HEK293 (cell line): ENCODE data around the gene DENND2C.

Source experiments
- CTCF ChIA-PET: fragments of 350-600 bp; formaldehyde crosslinking; extraction: SDS; loops from one replicate; lab custom pipeline; 2021; ENCODE audit warnings: antibody characterized with exemption; lab: Yijun Ruan, JAX
- POLR2A ChIA-PET: fragments of 300-600 bp; formaldehyde crosslinking; extraction: SDS; loops from one replicate; lab custom pipeline; 2020; ENCODE audit warnings: antibody characterized with exemption, inconsistent platforms; lab: Yijun Ruan, JAX
- H3K27ac ChIP-seq: fragments of 200-500 bp; sonication (Bioruptor generic); 2 replicates; pipeline ENCODE4 v1.5.1; 2014; ENCODE audit warnings: low read depth, low read length, control low read depth, inconsistent platforms; ENCODE audit errors: extremely low read depth
- H3K36me3 ChIP-seq, 2 experiments: fragments of 200-500 bp in 1 of 2; sonication (Bioruptor generic) in 1 of 2; 1 replicate in 1 of 2; 2 replicates in 1 of 2; pipeline ENCODE4 v1.5.1; 2014 to 2017; ENCODE audit warnings: inconsistent platforms in 2 of 2, low read length in 2 of 2; ENCODE audit not compliant: control insufficient read depth in 2 of 2, insufficient read depth in 1 of 2
- H3K4me1 ChIP-seq: fragments of 200-500 bp; sonication (Bioruptor generic); 2 replicates; pipeline ENCODE4 v1.5.1; 2014; ENCODE audit warnings: mild to moderate bottlenecking, low read length, inconsistent platforms; ENCODE audit not compliant: control insufficient read depth, insufficient read depth
- H3K4me3 ChIP-seq: 2 replicates; pipeline ENCODE4 v1.5.1; 2011; ENCODE audit warnings: low read depth, mild to moderate bottlenecking, control low read depth, low read length, moderate library complexity
- H3K9me3 ChIP-seq: fragments of 200-500 bp; sonication (Bioruptor generic); 2 replicates; pipeline ENCODE4 v1.5.1; 2014; ENCODE audit warnings: low read depth, low read length, inconsistent platforms; ENCODE audit not compliant: control insufficient read depth, insufficient read depth
- KLF8 ChIP-seq: fragments of 450-650 bp; formaldehyde crosslinking; IDR thresholded peaks from 2 replicates; pipeline ENCODE4 v1.5.1; 2016; ENCODE audit warnings: missing biosample characterization, missing genetic modification characterization
- KLF9 ChIP-seq: fragments of 450-650 bp; formaldehyde crosslinking; IDR thresholded peaks from 2 replicates; pipeline ENCODE4 v1.5.1; 2016; ENCODE audit warnings: missing biosample characterization, missing genetic modification characterization, low read depth
- SALL2 ChIP-seq: fragments of 450-650 bp; formaldehyde crosslinking; IDR thresholded peaks from 2 replicates; pipeline ENCODE4 v1.5.0; 2017; ENCODE audit warnings: missing biosample characterization, mild to moderate bottlenecking, missing genetic modification characterization, borderline replicate concordance
- ZNF10 ChIP-seq: fragments of 450-650 bp; formaldehyde crosslinking; IDR thresholded peaks from 2 replicates; pipeline ENCODE4 v1.5.1; 2017; ENCODE audit warnings: missing biosample characterization, missing genetic modification characterization
- ZNF174 ChIP-seq: fragments of 450-650 bp; formaldehyde crosslinking; IDR thresholded peaks from 2 replicates; pipeline ENCODE4 v1.5.0; 2017; ENCODE audit warnings: missing biosample characterization, mild to moderate bottlenecking, missing genetic modification characterization
- ZNF18 ChIP-seq: fragments of 450-650 bp; formaldehyde crosslinking; IDR thresholded peaks from 2 replicates; pipeline ENCODE4 v1.5.1; 2016; ENCODE audit warnings: missing biosample characterization, missing genetic modification characterization
- ZNF184 ChIP-seq: fragments of 450-650 bp; IDR thresholded peaks from 2 replicates; pipeline ENCODE4 v1.5.1; 2018; ENCODE audit warnings: missing biosample characterization, mild to moderate bottlenecking, missing genetic modification characterization
- ZNF223 ChIP-seq: fragments of 450-650 bp; formaldehyde crosslinking; IDR thresholded peaks from 2 replicates; pipeline ENCODE4 v1.5.1; 2016; ENCODE audit warnings: missing biosample characterization, missing genetic modification characterization
- ZNF354C ChIP-seq: fragments of 450-650 bp; formaldehyde crosslinking; IDR thresholded peaks from 2 replicates; pipeline ENCODE4 v1.5.1; 2016; ENCODE audit warnings: missing biosample characterization, missing genetic modification characterization, low read depth, borderline replicate concordance
- ZNF391 ChIP-seq: fragments of 450-650 bp; formaldehyde crosslinking; IDR thresholded peaks from 2 replicates; pipeline ENCODE4 v1.5.1; 2016; ENCODE audit warnings: low read depth, missing biosample characterization, missing genetic modification characterization, borderline replicate concordance
- ZNF600 ChIP-seq: fragments of 450-650 bp; formaldehyde crosslinking; IDR thresholded peaks from 2 replicates; pipeline ENCODE4 v1.5.1; 2016; ENCODE audit warnings: missing biosample characterization, missing genetic modification characterization
- ZNF623 ChIP-seq: fragments of 450-650 bp; formaldehyde crosslinking; IDR thresholded peaks from 2 replicates; pipeline ENCODE4 v1.5.1; 2016; ENCODE audit warnings: missing biosample characterization, missing genetic modification characterization
- ZNF645 ChIP-seq: fragments of 450-650 bp; formaldehyde crosslinking; IDR thresholded peaks from 2 replicates; pipeline ENCODE4; 2016; ENCODE audit warnings: missing biosample characterization, missing genetic modification characterization
- ZNF768 ChIP-seq: fragments of 450-650 bp; formaldehyde crosslinking; IDR thresholded peaks from 2 replicates; pipeline ENCODE4 v1.5.1; 2018; ENCODE audit warnings: missing biosample characterization, mild to moderate bottlenecking, missing genetic modification characterization
- TF ChIP-seq, protein P1 (sequence below): fragments of 450-650 bp; formaldehyde crosslinking; IDR thresholded peaks from 2 replicates; pipeline ENCODE4 v1.5.1; 2017; ENCODE audit warnings: missing biosample characterization, missing genetic modification characterization
- TF ChIP-seq, protein P2 (sequence below): fragments of 450-650 bp; formaldehyde crosslinking; IDR thresholded peaks from 2 replicates; pipeline ENCODE4 v1.5.0; 2017; ENCODE audit warnings: missing biosample characterization, missing genetic modification characterization, borderline replicate concordance
- TF ChIP-seq, protein P3 (sequence below): fragments of 450-650 bp; formaldehyde crosslinking; optimal IDR thresholded peaks from 2 replicates; pipeline ENCODE3; 2016; ENCODE audit warnings: missing biosample characterization, mild to moderate bottlenecking, missing genetic modification characterization

DENND2C gene

GRCh38 chr1:114688526-114688925 lies 18.7 kb upstream of the DENND2C start:
- no peak overlapping the region for H3K27ac ChIP-seq
- no peak overlapping the region for H3K4me3 ChIP-seq
- H3K9me3 ChIP-seq, result no peaks in the 10 kb centered on the region
- TF ChIP-seq, protein P1, sequence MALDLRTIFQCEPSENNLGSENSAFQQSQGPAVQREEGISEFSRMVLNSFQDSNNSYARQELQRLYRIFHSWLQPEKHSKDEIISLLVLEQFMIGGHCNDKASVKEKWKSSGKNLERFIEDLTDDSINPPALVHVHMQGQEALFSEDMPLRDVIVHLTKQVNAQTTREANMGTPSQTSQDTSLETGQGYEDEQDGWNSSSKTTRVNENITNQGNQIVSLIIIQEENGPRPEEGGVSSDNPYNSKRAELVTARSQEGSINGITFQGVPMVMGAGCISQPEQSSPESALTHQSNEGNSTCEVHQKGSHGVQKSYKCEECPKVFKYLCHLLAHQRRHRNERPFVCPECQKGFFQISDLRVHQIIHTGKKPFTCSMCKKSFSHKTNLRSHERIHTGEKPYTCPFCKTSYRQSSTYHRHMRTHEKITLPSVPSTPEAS (tag by site-specific recombination), result no peak
- TF ChIP-seq ZNF18 (tag by site-specific recombination), result no peak
- no peak for TF ChIP-seq ZNF184 (tag by site-specific recombination)
- TF ChIP-seq, protein P2, sequence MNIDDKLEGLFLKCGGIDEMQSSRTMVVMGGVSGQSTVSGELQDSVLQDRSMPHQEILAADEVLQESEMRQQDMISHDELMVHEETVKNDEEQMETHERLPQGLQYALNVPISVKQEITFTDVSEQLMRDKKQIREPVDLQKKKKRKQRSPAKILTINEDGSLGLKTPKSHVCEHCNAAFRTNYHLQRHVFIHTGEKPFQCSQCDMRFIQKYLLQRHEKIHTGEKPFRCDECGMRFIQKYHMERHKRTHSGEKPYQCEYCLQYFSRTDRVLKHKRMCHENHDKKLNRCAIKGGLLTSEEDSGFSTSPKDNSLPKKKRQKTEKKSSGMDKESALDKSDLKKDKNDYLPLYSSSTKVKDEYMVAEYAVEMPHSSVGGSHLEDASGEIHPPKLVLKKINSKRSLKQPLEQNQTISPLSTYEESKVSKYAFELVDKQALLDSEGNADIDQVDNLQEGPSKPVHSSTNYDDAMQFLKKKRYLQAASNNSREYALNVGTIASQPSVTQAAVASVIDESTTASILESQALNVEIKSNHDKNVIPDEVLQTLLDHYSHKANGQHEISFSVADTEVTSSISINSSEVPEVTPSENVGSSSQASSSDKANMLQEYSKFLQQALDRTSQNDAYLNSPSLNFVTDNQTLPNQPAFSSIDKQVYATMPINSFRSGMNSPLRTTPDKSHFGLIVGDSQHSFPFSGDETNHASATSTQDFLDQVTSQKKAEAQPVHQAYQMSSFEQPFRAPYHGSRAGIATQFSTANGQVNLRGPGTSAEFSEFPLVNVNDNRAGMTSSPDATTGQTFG (tag by site-specific recombination), result no peak
- TF ChIP-seq, protein P3, sequence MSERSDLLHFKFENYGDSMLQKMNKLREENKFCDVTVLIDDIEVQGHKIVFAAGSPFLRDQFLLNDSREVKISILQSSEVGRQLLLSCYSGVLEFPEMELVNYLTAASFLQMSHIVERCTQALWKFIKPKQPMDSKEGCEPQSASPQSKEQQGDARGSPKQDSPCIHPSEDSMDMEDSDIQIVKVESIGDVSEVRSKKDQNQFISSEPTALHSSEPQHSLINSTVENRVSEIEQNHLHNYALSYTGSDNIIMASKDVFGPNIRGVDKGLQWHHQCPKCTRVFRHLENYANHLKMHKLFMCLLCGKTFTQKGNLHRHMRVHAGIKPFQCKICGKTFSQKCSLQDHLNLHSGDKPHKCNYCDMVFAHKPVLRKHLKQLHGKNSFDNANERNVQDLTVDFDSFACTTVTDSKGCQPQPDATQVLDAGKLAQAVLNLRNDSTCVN (tag by site-specific recombination), result no peak
- TF ChIP-seq KLF9, result no peak
- TF ChIP-seq SALL2 (tag by site-specific recombination), result no peak
- TF ChIP-seq ZNF354C, result no peak
- TF ChIP-seq ZNF600 (tag by site-specific recombination), result no peak
- TF ChIP-seq ZNF174 (tag by site-specific recombination), result no peak
- no peak for TF ChIP-seq ZNF391 (tag by site-specific recombination)
- TF ChIP-seq ZNF768, result no peak
- TF ChIP-seq ZNF223 (tag by site-specific recombination), result no peak
- TF ChIP-seq ZNF10, result no peak
- no peak for TF ChIP-seq ZNF645
- no peak for TF ChIP-seq ZNF623 (tag by site-specific recombination)
- ChIA-PET POLR2A (no interaction called here), CTCF (no interaction called here)
- no peaks in the 10 kb centered on the region for H3K36me3 ChIP-seq
- H3K4me1 ChIP-seq, result no peaks in the 10 kb centered on the region

GRCh38 chr1:114685851-114686250 lies 16.0 kb upstream of the DENND2C start:
- H3K4me3 ChIP-seq, result no peak overlapping the region
- CTCF ChIA-PET, result no interaction called here
- H3K9me3 ChIP-seq, result no peaks in the 10 kb centered on the region
- TF ChIP-seq KLF8 (tag by site-specific recombination), result no peak
- no peaks in the 10 kb centered on the region for H3K4me1 ChIP-seq
- H3K36me3 ChIP-seq, result no peaks in the 10 kb centered on the region
- no peak overlapping the region for H3K27ac ChIP-seq
- POLR2A ChIA-PET, result no interaction called here
